Limb (tissue), 2 donors: ENCODE measurements around the gene C1QL1.
"Not testable (repeated sequence)": the region's sequence is repeated elsewhere in the genome, so short reads cannot be mapped to it uniquely, and the experiment has no call there.

Experiments
- DNase-seq, 2 donors: peaks; one replicate each; pipeline ENCODE4 v3.0.0-alpha.2; 2016; ENCODE audit errors: extremely low spot score in 2 of 2

The C1QL1 gene

DNA sequence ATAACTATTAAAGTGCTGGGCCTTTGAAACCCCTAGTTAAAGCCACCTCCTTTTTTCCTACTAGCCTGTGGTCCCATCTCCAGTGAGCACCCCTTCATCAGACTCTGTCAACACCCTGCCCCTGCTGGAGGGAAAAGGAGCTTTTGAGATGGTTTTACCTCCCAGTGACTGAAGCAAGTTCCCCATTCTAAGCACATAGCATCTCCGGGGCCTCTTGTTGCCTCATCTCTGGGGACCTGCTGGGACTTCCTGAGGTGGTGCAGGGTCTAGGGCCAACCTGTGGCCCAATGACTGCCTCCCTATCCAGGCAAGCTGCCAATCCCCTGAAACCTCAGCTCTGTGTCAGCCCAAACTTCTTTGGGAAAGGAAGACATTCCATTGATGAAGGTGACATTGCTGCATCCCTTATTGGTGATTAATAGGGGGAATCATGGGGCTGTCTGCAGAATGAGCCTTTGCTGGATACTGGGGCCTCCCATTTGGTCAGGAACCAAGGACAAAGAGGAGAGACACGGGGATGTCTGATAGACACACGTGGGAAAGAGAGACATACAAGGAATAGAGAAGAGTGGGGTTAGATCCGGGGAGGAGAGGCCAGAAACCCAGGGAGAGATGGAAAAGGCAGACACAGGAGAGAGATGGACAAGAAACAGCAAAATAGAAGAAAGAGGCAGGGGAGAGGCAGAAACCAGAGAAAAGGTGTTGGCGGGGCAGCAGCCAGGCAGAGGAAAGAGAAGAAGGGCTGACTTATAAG lies 2.4 kb downstream of the C1QL1 start:
- no peak for DNase-seq

DNA sequence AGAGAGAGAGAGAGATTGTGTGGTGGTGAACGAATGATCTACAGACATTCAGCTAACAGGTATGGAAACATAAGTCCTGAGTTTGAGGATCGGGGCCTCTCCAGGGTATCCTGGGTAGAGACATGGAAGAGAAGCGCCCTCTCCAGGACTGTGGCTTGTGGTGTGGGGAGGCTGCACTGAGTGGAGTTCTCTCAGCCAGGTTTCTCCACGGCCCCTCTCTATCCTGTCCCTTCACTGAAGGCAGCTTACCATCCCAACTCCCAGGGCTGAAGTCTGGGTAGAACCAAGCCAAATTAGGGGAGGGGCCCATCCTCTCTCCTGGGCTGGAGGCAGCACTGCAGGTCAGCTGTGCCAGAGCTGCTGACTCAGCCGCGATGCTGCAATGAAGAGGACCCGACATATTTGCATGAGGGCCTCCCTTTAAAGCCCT lies 6.2 kb downstream of the C1QL1 start:
- DNase-seq, result no peak

DNA sequence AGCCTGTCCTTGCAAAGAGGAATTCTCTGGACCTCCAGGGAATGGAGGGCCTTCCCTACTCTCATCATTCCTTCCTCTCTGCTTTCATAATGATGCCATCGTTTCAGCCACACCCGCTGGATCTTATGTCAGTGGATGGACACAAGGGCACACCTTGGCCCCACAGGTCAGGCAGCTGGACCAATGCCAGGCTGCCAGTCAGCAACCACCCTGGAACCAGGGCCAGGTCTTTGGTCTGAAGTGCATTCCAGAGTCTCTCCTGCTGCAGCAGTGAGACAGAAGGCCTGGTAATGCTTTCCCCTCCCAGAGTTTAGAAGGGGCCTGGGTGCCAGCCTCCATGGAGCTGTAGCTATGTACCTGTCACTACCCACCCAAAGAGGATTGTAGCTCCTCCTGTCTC lies 7.4 kb downstream of the C1QL1 start:
- DNase-seq, result no peak

DNA sequence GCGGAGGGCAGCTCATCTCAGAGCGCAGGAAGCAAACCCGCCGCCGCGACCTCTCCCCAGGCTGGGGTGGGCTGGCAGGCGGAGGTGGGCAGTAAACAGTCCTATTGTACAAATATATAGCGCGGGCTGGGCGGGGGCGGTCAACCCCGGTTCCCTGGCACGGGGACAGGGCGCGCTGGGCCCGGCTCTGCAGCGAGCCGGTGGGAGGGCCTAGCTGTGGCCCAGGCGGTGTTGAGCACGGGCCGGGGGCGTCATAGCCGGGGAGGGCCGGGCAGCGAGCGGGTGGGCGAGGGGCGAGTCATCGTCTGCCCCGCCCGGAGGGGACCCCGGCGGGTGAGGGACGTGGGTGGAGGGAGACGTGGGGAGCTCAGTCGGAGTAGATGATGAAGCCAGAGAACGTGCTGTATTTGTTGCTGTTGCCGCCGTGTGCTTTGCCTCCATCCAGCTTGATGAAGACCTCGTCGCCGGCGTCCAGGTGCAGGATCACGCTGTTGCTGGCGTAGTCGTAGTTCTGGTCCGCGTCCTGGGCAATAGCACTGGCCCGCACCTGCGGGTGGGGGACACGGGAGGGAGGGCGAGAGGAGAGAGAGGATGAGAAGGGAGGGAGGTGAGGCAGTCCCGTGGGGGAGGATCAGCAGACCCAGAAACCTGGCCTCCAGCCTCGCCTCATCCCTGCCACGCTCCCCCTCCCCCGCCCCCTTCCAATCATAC lies 8.1 kb downstream of the C1QL1 start:
- DNase-seq, result peak in 1 of 2 donors; percentile 55

DNA sequence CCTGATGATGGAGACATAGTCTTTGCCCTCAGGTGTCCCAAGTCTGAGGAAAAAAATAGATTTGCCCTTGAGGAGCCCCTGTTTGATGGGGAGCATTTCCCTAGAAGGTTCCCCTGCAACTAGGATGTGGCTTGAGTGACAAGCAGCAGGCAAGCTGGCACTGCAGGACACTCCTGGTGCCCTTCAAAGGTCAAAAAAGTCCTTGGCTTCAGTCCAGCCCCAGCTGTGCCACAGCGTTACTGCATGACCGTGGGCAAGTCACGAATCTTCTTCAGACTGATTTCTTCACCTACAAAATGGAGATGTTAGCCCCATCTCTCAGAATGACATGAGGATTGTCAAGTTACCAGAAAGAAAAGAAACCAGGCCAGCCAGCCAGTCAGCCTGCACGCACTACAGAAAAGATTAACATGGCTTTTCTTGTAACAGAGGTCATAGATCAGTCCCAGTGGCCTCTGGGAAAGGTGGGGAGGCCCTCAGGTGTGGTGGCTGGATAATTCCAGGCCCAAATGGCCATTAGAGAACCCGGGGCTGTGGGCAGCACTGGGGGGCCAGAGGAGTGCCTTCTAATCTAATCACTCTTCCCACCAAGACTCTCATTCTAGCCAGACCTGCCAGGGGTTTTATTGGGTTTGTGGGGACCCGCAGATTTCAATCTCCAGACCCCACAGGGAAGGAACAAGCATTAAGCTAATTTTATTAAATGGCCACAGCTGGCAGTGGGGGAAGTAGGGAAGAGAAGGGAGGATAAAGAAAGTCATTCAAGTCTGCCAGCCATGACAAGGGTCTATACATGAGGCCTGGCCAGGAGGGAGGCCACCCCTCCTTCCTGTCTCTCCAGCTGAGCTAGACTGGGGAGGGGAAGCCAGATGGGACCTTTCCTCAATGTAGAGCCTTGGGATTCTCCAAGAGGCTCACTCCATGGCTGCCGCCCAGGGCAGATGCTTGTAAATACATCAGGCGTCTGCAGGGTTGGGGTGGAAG lies 10.8 kb downstream of the C1QL1 start:
- DNase-seq, result no peak

DNA sequence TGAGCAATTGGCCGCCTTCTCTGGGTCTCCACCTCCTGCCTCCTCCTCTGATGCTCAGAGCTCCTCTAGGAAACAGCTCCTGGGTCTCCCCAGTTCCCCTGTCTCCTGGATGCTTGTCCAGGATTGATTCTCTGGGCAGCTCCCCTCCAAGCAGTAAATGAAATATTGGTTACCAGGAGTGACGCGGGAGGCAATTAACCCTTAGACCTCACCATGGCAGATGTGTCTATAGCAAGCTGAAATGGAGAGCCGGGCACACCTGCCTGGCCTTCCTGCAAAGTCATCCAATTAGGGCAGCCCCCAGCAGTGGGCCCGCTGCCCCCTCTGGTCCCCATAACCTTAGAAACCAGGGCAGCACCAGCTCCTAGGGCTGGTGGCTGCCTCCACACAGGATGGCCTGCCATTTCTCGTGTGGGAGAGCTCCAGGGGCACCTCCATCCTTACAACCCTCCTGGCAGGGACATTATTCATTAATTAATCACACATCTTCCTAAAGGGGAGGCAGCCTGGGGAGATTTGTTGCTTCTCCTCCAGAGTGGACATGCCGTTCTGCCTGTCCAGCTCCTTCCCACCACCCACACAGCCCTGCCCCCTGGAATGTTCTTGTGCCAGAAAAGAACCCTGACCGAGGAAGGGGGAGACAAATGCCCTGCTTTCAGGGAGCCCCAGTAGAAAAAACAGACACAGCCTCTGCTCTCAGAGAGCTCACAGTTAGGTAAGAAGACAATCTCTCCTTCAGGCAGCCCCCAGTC lies 12.3 kb downstream of the C1QL1 start:
- DNase-seq, result no peak

DNA sequence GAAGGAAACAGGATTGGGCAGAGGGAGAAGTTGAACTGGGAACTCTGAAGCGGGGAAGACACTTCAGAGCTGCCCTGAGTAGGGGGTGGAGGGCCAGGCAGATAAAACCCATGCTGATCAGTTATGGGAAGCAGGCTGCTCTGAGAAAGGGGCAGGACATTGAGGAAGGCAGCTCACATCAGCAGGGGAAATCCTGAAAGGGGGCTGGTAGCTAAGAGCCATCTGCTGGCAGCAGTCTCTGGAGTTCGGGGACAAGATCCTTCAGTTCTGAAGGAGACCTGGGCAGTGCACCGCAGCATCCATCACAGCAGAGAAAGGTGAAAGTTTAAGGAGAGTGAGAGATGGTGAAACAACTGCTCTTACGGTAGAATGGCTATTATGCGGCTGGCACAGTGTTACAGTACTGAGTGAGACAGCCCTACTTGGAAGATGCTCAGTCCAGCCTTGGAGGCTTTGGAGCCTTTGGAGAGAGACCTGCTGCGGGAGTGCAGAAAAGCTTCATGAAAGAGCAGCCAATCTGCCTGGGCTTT lies 15.1 kb downstream of the C1QL1 start:
- DNase-seq, result no peak

DNA sequence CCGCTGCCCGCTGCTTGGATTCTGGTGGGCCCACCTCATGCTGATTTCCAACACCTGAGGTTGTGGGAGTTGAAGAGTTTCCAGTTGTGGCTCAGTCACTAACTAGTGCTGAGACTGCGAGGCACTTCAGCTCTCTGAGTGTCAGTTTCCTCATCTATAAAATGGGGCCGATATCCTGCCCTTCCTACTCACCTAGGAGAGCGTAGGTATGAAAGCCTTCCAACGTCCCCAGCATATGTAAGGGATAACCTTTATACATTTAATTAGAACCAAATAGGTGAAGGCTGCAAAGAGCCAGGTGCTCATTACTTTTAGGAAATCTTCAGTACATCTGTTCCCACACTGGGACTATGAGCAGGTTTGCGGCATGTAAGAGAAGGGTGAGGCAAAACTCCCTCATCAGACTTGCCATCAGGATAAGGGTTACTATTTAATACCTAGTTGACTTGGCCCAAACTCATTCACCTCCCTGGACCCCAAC lies 19.7 kb downstream of the C1QL1 start:
- DNase-seq, result no peak

DNA sequence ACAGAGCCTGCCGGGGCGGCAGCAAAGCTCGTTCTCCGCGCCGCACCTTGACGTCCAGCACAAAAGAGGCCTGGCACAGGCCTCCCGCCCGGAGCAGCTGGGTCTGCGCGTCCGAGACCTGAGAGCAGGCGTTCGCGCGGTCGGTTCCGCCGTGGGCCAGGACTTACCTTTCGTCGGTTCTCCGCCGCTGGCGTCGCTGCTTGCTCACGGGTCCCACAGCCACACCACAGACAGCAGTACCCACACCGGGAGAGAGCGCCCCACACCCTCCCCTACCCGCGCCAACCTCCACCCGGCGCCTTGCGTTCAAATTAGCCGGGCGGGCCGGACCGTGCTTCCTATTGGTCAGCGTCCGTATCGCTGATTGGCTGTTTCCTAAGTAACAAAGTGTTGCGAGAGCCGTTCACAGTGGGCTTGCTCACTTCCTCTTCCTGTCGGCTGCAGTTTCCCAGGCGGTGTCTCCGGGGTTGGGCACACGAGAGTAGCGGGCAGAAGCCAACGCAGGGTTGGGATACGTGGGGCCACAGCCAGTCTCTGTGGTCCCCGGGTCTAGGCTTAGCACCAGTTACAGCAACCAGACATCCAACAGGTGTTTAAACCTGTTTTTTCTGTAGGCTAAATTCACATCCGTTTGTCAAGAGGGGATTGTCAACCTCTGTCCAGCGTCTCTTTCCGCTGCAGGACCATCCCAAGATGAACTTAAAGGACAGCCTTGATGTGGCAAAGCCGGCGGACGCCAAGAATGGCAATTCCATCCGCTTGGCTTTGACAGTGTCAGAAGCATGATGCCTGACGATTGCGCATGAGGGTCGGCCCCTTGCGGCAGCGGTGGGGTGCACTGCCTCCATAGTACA lies 20.4 kb downstream of the C1QL1 start, which contains the start of gene KIF18B:
KIF18B (minus strand) TSS at position 313 of the 854 bp plus-strand sequence. CDS start 11,429 bp downstream, outside the sequence.
- DNase-seq, result peak; percentile 91 to 93

DNA sequence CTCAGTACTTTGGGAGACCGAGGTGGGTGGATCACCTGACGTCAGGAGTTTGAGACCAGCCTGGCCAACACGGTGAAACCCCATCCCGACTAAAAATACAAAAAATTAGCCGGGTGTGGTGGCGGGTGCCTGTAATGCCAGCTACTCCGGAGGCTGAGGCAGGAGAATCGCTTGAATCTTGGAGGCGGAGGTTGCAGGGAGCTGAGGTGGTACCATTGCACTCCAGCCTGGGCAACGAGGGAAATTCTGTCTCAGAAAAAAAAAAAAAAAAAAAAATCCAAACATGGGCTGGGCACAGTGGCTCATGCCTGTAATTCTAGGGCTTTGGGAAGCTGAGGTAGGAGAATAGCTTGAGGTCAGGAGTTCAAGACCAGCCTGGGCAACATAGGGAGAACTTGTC lies 22.5 kb downstream of the C1QL1 start:
- not testable (repeated sequence) for DNase-seq

DNA sequence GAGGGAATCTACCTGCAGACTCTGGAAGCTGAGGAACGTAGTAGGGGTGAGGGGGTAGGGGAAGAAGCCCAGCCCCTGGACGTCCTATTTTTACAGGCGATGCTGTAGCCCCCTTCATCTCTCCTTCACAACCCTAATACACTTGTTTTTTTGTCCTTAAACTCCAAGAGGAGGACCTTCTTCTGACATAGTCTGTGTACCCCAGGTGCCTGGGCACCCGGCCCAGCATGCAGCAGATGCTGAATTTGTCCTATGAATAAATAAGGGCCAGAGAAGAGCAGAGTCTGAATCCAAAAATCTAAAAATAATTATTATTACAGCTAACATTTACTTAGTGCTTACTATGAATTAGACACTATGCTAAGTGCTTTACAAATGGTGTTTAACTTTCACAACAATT lies 25.6 kb downstream of the C1QL1 start:
- DNase-seq, result no peak

DNA sequence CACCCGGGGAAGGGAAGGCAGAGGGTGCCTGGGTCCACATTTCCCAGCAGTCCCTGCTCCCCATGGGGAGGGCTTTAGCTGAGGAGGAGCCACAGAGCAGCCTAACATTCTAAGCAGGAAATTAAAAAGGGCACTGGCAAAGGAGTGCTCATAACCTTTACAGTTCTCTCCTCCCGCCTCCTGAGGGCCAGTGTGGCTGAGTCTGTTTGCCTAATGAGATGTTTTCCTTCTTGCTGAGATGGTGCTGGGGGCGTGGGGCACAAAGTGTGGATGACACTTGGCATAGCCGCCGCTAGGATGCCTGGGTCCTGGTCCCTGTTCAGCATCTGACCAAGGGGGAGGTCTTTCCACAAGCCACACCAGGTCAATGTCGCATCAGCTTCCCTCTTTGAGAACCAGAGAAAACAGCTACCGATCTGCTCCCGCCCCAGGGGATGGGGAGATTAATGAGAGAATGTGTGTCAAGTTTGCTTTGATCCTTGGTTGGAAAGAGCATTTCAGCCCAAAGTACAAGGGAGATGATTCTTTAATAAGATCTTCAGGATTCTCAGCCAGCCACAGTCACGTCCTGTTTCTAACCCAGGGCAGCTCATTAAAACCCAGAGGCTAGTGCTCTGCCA lies 26.3 kb downstream of the C1QL1 start:
- DNase-seq, result no peak

DNA sequence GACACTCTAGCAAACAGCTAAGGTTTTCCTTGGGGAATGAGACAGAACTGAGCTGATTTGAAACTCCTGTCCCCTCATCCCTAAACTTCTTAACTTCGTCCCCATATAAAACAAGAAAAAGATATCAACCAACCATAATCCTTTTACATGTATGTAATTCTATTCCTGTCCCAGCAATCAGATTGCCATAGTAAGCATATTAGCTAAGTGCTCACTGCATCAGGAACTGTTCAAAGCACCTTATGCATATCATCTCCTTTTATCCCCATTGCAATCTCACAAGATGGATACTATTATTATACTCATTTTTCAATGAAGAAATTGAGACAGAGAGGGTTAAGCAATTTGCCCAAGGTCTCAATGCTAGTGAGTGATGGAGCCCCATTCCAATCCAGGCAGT lies 27.3 kb downstream of the C1QL1 start:
- no peak for DNase-seq

DNA sequence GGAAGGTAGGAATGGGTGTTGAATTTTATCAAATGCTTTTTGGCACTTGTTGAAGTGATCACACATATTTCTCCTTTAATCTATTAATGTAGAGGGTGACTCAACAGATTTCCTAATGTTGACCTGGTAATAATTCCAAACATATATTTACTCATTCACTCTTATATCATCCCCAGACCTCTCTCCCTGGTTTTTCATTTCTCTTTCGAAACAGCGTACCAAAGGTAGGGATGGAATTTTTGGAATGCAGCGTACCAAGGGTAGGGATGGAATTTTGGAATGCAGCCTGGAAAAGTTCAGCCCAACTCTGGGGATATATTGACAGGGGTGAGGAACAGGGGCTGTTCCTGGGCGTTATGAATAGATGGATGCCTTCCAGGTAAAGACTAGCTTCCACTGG lies 27.8 kb downstream of the C1QL1 start:
- no peak for DNase-seq

DNA sequence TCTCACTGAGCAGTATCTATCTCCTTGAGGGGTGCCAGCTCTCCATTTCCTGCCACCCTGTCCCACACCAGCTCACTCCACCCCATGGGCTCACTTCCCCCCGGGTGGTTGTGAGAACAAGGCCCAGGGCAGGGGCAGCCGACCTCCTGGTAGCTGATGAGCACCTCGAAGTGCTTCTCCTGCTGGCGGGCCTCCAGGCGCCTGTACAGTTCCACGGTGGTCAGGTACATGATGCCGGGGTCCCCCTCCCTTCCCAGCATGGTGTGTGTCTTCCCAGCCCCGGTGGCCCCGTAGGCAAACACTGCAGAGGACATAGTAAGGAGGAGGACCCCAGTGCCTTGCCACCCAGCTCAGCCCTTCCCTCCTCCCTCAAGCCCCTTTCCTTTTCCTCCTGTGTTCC lies 33.0 kb downstream of the C1QL1 start:
- no peak for DNase-seq

DNA sequence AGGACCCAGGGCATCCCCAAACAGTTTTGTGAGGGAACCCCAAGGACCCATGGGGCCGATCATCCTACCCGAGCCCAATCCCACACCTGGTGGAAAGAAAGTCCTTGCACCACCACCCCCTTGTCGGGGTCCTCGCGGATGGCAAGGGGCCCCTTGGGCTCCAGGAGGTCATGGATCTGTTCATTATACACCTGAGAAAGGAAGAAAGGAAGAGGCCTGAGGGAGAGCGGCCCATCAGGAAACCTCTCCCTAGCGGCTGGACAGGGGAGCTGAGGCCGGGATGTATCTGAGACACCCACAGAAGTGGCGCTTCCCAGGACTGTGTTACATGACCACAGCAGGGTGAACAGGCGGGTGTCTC lies 33.4 kb downstream of the C1QL1 start:
- DNase-seq, result no peak

DNA sequence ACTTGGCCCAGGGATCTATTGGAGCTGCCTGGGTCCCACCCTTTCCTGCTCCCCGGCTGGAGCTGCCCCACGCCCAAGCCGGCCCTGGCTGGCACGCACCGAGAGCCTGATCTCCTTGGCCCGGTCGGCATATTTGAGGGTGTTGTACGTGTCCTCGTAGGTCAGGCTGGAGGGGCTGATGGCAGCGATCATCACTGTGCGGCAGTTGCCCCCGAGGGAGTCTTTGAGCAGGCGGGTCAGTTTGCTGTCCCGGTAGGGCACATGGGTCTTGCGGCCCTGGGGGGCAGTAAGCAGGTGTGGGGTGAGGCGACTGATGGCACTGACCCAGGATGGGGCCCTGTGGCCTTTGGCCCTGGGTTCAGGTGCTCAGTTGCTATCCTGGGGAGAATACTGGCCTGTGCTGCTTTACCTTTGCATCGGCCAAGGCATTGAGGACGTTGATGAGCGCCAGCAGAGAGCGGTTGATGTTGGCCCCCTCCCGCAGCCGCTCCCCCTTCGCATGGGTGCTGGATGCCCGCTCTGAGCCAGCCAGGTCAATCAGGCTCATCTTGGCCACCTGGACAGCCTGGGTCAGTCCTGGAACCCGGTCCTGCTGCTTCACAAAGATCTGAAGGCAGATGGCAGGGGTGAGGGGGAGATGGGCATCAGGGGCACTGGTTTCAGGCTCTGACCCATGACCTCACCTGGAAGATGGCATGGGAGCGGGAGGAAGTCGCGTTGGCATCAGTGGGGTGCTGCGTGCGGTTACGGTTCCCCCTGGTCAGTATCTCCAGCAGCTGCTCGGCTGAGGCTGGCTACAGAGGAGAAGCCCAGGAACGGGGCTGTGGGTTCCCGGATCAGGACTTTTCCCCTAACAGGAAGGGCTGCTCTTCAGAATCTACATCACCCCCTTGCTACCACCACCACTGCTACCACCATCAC lies 34.0 kb downstream of the C1QL1 start:
- DNase-seq, result no peak

DNA sequence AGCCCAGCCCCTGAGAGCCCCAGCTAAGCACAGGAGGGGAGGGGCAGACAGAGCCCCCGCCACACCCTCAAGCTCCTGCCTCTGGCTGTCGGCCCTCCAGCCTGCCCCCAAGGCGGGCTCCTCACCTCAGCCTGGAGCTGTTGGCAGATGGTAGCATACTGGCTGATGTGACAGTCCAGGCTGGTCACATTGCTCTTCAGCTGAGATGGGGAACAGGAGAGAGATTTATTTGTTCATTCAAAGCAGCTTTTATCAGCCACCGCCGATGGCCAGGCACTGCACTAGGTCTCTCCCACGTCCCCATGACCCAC lies 35.4 kb downstream of the C1QL1 start:
- DNase-seq, result no peak
